ENCODE measurements around the gene USP28.
"Not testable (repeated sequence)": the region's sequence is repeated elsewhere in the genome, so short reads cannot be mapped to it uniquely, and the experiment has no call there.

The USP28 gene

GRCh38 chr11:113773416-113774173 lies 101.8 kb downstream of the USP28 start, which contains the start of gene ZW10:
ZW10 (minus strand) TSS chr11:113773692; CDS start chr11:113773666, 26 bp downstream.
- peak; percentile 98 for DNase-seq (ENCODE audit: low read depth)

- peak; percentile 35 for DNase-seq (ENCODE audit: low read depth)
These were observed 102.3 kb downstream of the USP28 start for GRCh38 chr11:113773092-113773415.

- DNase-seq (ENCODE audit: low read depth): no peak
These were observed 103.4 kb downstream of the USP28 start for GRCh38 chr11:113771964-113772363.

GRCh38 chr11:113764527-113765219 lies 110.7 kb downstream of the USP28 start:
- DNase-seq (ENCODE audit: low read depth): no peak

- DNase-seq (ENCODE audit: low read depth): not testable (repeated sequence)
These were observed 112.3 kb downstream of the USP28 start for GRCh38 chr11:113763040-113763439.

GRCh38 chr11:113760241-113760640 lies 115.1 kb downstream of the USP28 start:
- DNase-seq (ENCODE audit: low read depth): no peak

GRCh38 chr11:113752932-113753331 lies 122.4 kb downstream of the USP28 start:
- DNase-seq (ENCODE audit: low read depth): no peak

Data from iris pigment epithelial cell (primary cell).